ENCODE measurements around the gene SHC3. TPM values are rescaled to one million over a fixed set of nuclear protein-coding genes. Genes with fewer than 3 reads are reported as not detected.

SHC3 gene
- total RNA-seq, 1 donor: 11.7 TPM

GRCh38 chr9:89116064-89116804 is 62.4 kb downstream of the SHC3 start:
- TF ChIP-seq, protein P1, sequence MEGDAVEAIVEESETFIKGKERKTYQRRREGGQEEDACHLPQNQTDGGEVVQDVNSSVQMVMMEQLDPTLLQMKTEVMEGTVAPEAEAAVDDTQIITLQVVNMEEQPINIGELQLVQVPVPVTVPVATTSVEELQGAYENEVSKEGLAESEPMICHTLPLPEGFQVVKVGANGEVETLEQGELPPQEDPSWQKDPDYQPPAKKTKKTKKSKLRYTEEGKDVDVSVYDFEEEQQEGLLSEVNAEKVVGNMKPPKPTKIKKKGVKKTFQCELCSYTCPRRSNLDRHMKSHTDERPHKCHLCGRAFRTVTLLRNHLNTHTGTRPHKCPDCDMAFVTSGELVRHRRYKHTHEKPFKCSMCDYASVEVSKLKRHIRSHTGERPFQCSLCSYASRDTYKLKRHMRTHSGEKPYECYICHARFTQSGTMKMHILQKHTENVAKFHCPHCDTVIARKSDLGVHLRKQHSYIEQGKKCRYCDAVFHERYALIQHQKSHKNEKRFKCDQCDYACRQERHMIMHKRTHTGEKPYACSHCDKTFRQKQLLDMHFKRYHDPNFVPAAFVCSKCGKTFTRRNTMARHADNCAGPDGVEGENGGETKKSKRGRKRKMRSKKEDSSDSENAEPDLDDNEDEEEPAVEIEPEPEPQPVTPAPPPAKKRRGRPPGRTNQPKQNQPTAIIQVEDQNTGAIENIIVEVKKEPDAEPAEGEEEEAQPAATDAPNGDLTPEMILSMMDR (IDR thresholded peaks at IDR 0.05; ENCODE audit: insufficient read depth, low read depth, low read length): no peak
- no peak overlapping the region for H3K4me3 ChIP-seq (ENCODE audit: low read depth, low read length)
- DNase-seq (ENCODE audit: low read depth): peak; percentile 90

DNA sequence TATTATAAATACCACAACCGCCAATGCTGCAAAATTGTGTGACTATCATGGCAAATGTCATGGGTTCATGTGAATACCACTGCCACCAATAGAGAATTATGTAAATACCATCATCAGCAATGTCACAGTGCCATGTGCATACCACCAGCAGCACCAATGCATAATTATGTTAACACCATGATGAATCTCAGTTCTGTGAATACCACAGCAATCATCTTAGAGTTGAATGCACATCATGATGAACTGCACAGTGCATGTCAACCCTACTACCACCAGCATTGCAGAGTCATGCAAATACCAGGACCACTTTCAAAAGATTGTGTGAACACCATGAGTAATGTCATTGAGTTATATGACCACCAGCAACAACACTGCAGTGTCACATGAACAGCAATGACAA is 63.2 kb downstream of the SHC3 start:
- TF ChIP-seq, protein P1 (IDR thresholded peaks at IDR 0.05; ENCODE audit: insufficient read depth, low read depth, low read length): no peak
- no peak for DNase-seq (ENCODE audit: low read depth)
- H3K4me3 ChIP-seq (ENCODE audit: low read depth, low read length): no peak overlapping the region

DNA sequence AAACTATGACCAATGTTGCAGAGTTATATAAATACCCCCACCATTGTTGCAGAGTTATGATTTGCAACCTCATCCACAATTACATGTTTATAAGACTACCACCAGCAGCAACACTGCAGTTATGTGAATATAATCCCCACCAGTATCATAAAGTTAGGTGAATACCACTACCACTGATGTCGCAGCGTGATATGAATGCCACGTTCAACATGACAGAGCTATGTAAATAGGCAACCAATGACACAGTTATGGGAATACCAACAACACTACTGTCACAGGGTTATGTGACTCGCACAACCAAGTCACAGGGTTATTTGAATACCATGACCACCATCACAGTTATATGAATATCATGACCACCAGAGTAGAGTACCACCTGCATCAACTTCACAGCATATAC is 63.9 kb downstream of the SHC3 start:
- DNase-seq (ENCODE audit: low read depth): no peak
- TF ChIP-seq, protein P1 (IDR thresholded peaks at IDR 0.05; ENCODE audit: insufficient read depth, low read depth, low read length): no peak
- H3K4me3 ChIP-seq (ENCODE audit: low read depth, low read length): no peak overlapping the region

DNA sequence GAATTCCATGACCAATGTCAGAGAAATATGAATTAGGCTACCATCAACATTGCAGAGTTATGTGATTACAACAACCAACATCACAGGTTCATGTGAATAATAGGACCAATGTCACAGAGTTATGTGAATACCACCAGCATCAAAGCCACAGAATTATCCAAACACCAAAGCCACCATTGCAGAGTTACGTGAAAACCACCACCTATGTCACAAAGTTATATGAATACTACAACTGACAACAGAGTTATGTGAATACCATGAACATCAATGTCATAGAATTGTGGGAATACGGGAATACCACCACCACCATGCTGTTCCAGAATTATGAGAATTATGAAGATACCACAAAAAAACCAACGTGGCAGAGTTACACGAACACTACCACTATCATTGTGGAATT is 64.8 kb downstream of the SHC3 start:
- DNase-seq (ENCODE audit: low read depth): no peak
- TF ChIP-seq, protein P1 (IDR thresholded peaks at IDR 0.05; ENCODE audit: insufficient read depth, low read depth, low read length): no peak
- H3K4me3 ChIP-seq (ENCODE audit: low read depth, low read length): no peak overlapping the region

GRCh38 chr9:89112243-89112642 is 66.4 kb downstream of the SHC3 start:
- H3K4me3 ChIP-seq (ENCODE audit: low read depth, low read length): no peak overlapping the region
- TF ChIP-seq, protein P1 (IDR thresholded peaks at IDR 0.05; ENCODE audit: insufficient read depth, low read depth, low read length): no peak
- no peak for DNase-seq (ENCODE audit: low read depth)

GRCh38 chr9:89109666-89110065 is 69.0 kb downstream of the SHC3 start:
- no peak overlapping the region for H3K4me3 ChIP-seq (ENCODE audit: low read depth, low read length)
- TF ChIP-seq, protein P1 (IDR thresholded peaks at IDR 0.05; ENCODE audit: insufficient read depth, low read depth, low read length): no peak
- no peak for DNase-seq (ENCODE audit: low read depth)

DNA sequence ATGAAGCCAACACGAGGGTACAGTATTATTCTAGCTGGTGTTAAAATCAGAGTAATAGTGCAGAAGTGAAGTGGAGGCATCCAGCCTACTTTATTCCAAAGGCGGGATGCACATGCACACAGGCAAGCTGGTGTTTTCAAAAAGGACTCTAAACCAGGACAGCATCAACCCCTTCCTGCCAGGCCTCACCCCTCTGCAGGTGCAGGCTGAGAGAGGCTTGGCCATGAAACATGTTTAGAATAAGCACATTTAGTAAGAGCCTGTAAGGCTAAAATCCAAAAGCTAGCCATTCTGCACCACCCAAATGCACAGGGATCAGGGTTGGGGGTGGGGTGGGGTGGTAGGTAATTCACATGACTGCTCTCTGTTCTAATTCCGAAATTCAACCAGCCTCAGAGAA is 71.2 kb downstream of the SHC3 start:
- TF ChIP-seq, protein P1 (IDR thresholded peaks at IDR 0.05; ENCODE audit: insufficient read depth, low read depth, low read length): no peak
- DNase-seq (ENCODE audit: low read depth): no peak
- H3K4me3 ChIP-seq (ENCODE audit: low read depth, low read length): no peak overlapping the region
